ENCODE measurements around the gene DPP10. TPM values are rescaled to one million over a fixed set of nuclear protein-coding genes. Genes with fewer than 3 reads are reported as not detected.

The DPP10 gene
- total RNA-seq, 3 donors from 2014 or later, result 0.29 to 0.33 (median 0.32) TPM

DNA sequence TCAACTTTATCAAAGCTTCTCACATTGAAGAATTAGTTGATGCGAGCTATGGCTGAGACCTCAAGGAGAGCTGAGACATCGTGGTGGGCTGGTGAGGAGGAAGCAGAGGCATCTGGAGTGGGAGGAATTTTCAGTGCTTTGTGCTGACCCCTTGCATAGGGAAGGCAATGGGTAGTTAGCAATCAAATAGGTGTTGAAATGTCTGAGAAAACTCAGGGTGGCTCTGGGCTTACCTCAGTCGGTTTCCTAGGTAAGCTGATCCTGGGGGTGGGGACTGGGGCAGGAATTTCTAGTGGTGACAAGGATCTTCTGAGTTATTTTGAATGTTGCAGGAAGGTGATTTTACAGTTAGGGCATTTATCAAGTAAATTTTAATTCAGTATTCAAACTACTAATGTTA, 20.7 kb upstream of the DPP10 start:
- Histone ChIP-seq H3K9me3 (no peaks in the 10 kb centered on the region), H3K4me3 (no peak overlapping the region), H3K27ac (no peak overlapping the region), H3K36me3 (no peaks in the 10 kb centered on the region), H3K27me3 (no peaks in the 10 kb centered on the region), H3K4me1 (no peaks in the 10 kb centered on the region)
- intact Hi-C loops (cut with DNase I; ENCODE audit: low total_unique reads), result no loop called here
- TF ChIP-seq, protein P1, sequence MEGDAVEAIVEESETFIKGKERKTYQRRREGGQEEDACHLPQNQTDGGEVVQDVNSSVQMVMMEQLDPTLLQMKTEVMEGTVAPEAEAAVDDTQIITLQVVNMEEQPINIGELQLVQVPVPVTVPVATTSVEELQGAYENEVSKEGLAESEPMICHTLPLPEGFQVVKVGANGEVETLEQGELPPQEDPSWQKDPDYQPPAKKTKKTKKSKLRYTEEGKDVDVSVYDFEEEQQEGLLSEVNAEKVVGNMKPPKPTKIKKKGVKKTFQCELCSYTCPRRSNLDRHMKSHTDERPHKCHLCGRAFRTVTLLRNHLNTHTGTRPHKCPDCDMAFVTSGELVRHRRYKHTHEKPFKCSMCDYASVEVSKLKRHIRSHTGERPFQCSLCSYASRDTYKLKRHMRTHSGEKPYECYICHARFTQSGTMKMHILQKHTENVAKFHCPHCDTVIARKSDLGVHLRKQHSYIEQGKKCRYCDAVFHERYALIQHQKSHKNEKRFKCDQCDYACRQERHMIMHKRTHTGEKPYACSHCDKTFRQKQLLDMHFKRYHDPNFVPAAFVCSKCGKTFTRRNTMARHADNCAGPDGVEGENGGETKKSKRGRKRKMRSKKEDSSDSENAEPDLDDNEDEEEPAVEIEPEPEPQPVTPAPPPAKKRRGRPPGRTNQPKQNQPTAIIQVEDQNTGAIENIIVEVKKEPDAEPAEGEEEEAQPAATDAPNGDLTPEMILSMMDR (IDR thresholded peaks at IDR 0.05), result no peak
- TF ChIP-seq POLR2A (IDR thresholded peaks at IDR 0.05), result no peak
- no peak for TF ChIP-seq POLR2AphosphoS5 (IDR thresholded peaks at IDR 0.05)
- DNase-seq (ENCODE audit: low spot score in 2 of 2), result no peak

GRCh38 chr2:114424699-114425098, 17.7 kb upstream of the DPP10 start:
- Histone ChIP-seq H3K27me3 (no peaks in the 10 kb centered on the region), H3K4me1 (no peaks in the 10 kb centered on the region), H3K27ac (no peak overlapping the region), H3K4me3 (no peak overlapping the region), H3K36me3 (no peaks in the 10 kb centered on the region), H3K9me3 (no peaks in the 10 kb centered on the region)
- no peak for DNase-seq (ENCODE audit: low spot score in 2 of 2)
- intact Hi-C loops (cut with DNase I; ENCODE audit: low total_unique reads), result no loop called here
- TF ChIP-seq, protein P1 (IDR thresholded peaks at IDR 0.05), result no peak
- TF ChIP-seq POLR2A (IDR thresholded peaks at IDR 0.05) (no peak), POLR2AphosphoS5 (IDR thresholded peaks at IDR 0.05) (no peak)

- Histone ChIP-seq H3K9me3 (no peaks in the 10 kb centered on the region), H3K4me3 (no peak overlapping the region), H3K27ac (peak overlapping the region; percentile 17 to 29), H3K27me3 (no peaks in the 10 kb centered on the region), H3K36me3 (no peaks in the 10 kb centered on the region), H3K4me1 (no peaks in the 10 kb centered on the region)
- intact Hi-C loops (cut with DNase I; ENCODE audit: low total_unique reads), result no loop called here
- TF ChIP-seq, protein P1 (IDR thresholded peaks at IDR 0.05), result no peak
- no peak for TF ChIP-seq POLR2A (IDR thresholded peaks at IDR 0.05)
- no peak for TF ChIP-seq POLR2AphosphoS5 (IDR thresholded peaks at IDR 0.05)
- no peak for DNase-seq (ENCODE audit: low spot score in 2 of 2)
Observed at GRCh38 chr2:114426756-114427155, 15.7 kb upstream of the DPP10 start.

- H3K36me3 ChIP-seq, result no peaks in the 10 kb centered on the region
- H3K27ac ChIP-seq, result no peak overlapping the region
- TF ChIP-seq POLR2AphosphoS5 (IDR thresholded peaks at IDR 0.05) (no peak), POLR2A (IDR thresholded peaks at IDR 0.05) (no peak)
- TF ChIP-seq, protein P1 (IDR thresholded peaks at IDR 0.05), result no peak
- no peaks in the 10 kb centered on the region for H3K4me1 ChIP-seq
- no peak for DNase-seq (ENCODE audit: low spot score in 2 of 2)
- H3K9me3 ChIP-seq, result no peaks in the 10 kb centered on the region
- no peaks in the 10 kb centered on the region for H3K27me3 ChIP-seq
- intact Hi-C loops (cut with DNase I; ENCODE audit: low total_unique reads), result no loop called here
- no peak overlapping the region for H3K4me3 ChIP-seq
Observed at GRCh38 chr2:114436329-114436728, 6.1 kb upstream of the DPP10 start.

DNA sequence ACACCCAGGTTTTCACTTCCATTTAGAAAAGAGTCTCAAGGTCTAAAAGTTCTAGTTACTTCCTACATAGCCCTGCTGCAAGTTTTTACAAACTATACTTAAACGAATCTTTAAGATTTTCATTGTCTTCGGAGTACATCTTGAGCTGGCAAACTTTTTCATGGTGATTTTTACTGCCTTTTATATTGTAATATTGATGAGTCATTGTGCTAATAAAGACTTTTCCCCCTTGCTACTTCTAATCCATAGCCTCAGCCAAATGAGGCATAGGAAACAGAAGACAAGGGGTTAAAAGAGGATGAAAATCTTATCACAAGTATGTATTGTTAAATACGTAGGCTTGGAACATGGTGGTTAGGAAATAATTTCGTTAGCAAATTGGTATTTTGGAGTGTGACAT, 4.1 kb downstream of the DPP10 start:
- intact Hi-C loops (cut with DNase I; ENCODE audit: low total_unique reads), result no loop called here

More for the DNA sequence above, 4.1 kb downstream of the DPP10 start:
- TF ChIP-seq POLR2AphosphoS5 (IDR thresholded peaks at IDR 0.05), result no peak
- TF ChIP-seq, protein P1 (IDR thresholded peaks at IDR 0.05), result no peak
- TF ChIP-seq POLR2A (IDR thresholded peaks at IDR 0.05), result no peak
- Histone ChIP-seq H3K27me3 (no peaks in the 10 kb centered on the region), H3K9me3 (no peaks in the 10 kb centered on the region), H3K27ac (no peak overlapping the region), H3K4me1 (no peaks in the 10 kb centered on the region), H3K36me3 (no peaks in the 10 kb centered on the region), H3K4me3 (no peak overlapping the region)
- DNase-seq (ENCODE audit: low spot score in 2 of 2), result no peak
